SU-DHL-6 (cell line): ENCODE measurements around the gene KRT78.

ENCODE experiments used
- H2AFZ ChIP-seq: fragments of 200-600 bp; sonication (generic); 2 replicates; pipeline ENCODE4 v1.6.1; 2014; ENCODE audit warnings: low read depth, mild to moderate bottlenecking, moderate library complexity, mixed read lengths, antibody characterized with exemption, low read length; ENCODE audit not compliant: severe bottlenecking
- H3F3A ChIP-seq: fragments of 200-600 bp; shearing (Covaris generic); 2 replicates; pipeline ENCODE4 v1.6.0; 2016; ENCODE audit warnings: antibody characterized with exemption, mild to moderate bottlenecking; ENCODE audit not compliant: insufficient read depth
- H3K27ac ChIP-seq: fragments of 200-600 bp; sonication (generic); 2 replicates; pipeline ENCODE4 v1.5.1; 2016; ENCODE audit warnings: low read depth, mild to moderate bottlenecking, low read length, moderate library complexity, mixed read lengths
- H3K27me3 ChIP-seq: fragments of 200-600 bp; sonication (generic), shearing (Covaris generic); 2 replicates; pipeline ENCODE4 v1.6.0; 2014; ENCODE audit warnings: mild to moderate bottlenecking, low read length
- H3K36me3 ChIP-seq: fragments of 200-600 bp; sonication (generic); 2 replicates; pipeline ENCODE4 v1.6.1; 2014; ENCODE audit warnings: mild to moderate bottlenecking, low read length, mixed read lengths
- H3K4me2 ChIP-seq: fragments of 300-600, 200-600 bp; shearing (Covaris generic), sonication (generic); 2 replicates; pipeline ENCODE4 v1.6.0; 2014; ENCODE audit warnings: low read length, low read depth, mild to moderate bottlenecking; ENCODE audit not compliant: poor library complexity, severe bottlenecking
- H3K4me3 ChIP-seq: fragments of 200-600 bp; sonication (generic); 2 replicates; pipeline ENCODE4 v1.5.1; 2014; ENCODE audit warnings: antibody characterized with exemption, low read length, mild to moderate bottlenecking, mixed read lengths; ENCODE audit not compliant: insufficient read depth, poor library complexity, severe bottlenecking
- H3K79me2 ChIP-seq: fragments of 200-600 bp; sonication (generic); 2 replicates; pipeline ENCODE4 v1.6.1; 2014; ENCODE audit warnings: mild to moderate bottlenecking, low read length, moderate library complexity; ENCODE audit not compliant: insufficient read depth
- H3K9ac ChIP-seq: fragments of 200-600 bp; sonication (generic); 2 replicates; pipeline ENCODE4 v1.7.0; 2014; ENCODE audit warnings: mild to moderate bottlenecking, low read length
- H3K9me2 ChIP-seq: fragments of 200-600 bp; sonication (generic); replicated peaks from 2 replicates; pipeline ENCODE4 v1.6.1; 2014; ENCODE audit warnings: low read length; ENCODE audit not compliant: insufficient read depth
- H3K9me3 ChIP-seq: fragments of 200-600 bp; sonication (generic); 2 replicates; pipeline ENCODE4 v1.6.1; 2014; ENCODE audit warnings: low read length, mixed read lengths; ENCODE audit not compliant: insufficient read depth
- H4K20me1 ChIP-seq: fragments of 200-600 bp; sonication (generic); 2 replicates; pipeline ENCODE4 v1.6.1; 2014; ENCODE audit warnings: low read depth, mild to moderate bottlenecking, antibody characterized with exemption, low read length, moderate library complexity, mixed read lengths
- CTCF ChIP-seq: fragments of 200-600 bp; sonication (generic); IDR thresholded peaks from one replicate; pipeline ENCODE4 v1.5.1; 2017; ENCODE audit warnings: antibody characterized with exemption, mild to moderate bottlenecking, low read length, moderate library complexity; ENCODE audit not compliant: insufficient read depth, poor library complexity, severe bottlenecking
- EZH2phosphoT487 ChIP-seq: fragments of 200-600 bp; sonication (generic), shearing (Covaris generic); conservative IDR thresholded peaks from 2 replicates; pipeline ENCODE4 v1.6.1; 2018; ENCODE audit warnings: mild to moderate bottlenecking, antibody characterized with exemption, low read length, moderate library complexity, mixed read lengths

KRT78 gene

DNA sequence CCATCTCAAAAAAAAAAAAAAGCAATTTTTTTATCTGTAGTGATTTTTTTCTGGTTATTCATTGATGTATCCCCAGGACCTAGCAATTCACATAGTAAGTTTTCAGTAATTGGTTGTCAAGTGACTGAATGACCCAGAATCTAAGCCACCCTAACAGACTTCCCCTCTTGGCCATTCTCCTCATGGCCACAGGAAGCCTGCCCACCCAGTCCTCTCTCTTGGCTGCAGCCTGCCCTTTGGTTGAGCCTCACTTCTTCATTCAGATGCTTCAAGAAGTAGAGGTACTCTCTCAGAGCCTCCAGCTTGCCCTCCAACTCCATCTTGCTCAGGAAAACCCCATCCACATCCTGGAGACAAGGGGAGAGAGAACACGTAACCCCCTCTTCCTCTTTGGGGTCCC is 2.8 kb downstream of the KRT78 start:
- H3K27ac ChIP-seq, result no peak overlapping the region
- no peak overlapping the region for H3K4me3 ChIP-seq
- H3K4me2 ChIP-seq, result no peak overlapping the region
- H3K36me3 ChIP-seq, result no peaks in the 10 kb centered on the region
- H3K9ac ChIP-seq, result no peak overlapping the region
- no peak overlapping the region for H2AFZ ChIP-seq
- H3K9me3 ChIP-seq, result no peaks in the 10 kb centered on the region
- no peaks in the 10 kb centered on the region for H3K79me2 ChIP-seq
- no peaks in the 10 kb centered on the region for H3K27me3 ChIP-seq
- no peaks in the 10 kb centered on the region for H3F3A ChIP-seq
- no peaks in the 10 kb centered on the region for H3K9me2 ChIP-seq
- TF ChIP-seq EZH2phosphoT487 (no peak), CTCF (no peak)
- no peaks in the 10 kb centered on the region for H4K20me1 ChIP-seq

- no peaks in the 10 kb centered on the region for H3K9me2 ChIP-seq
- no peaks in the 10 kb centered on the region for H4K20me1 ChIP-seq
- H3K9ac ChIP-seq, result no peak overlapping the region
- H3K79me2 ChIP-seq, result no peaks in the 10 kb centered on the region
- H3K4me2 ChIP-seq, result no peak overlapping the region
- no peak overlapping the region for H3K27ac ChIP-seq
- no peak overlapping the region for H3K4me3 ChIP-seq
- H3K9me3 ChIP-seq, result no peaks in the 10 kb centered on the region
- TF ChIP-seq EZH2phosphoT487, result no peak
- TF ChIP-seq CTCF, result no peak
- no peaks in the 10 kb centered on the region for H3K27me3 ChIP-seq
- H3F3A ChIP-seq, result no peaks in the 10 kb centered on the region
- no peak overlapping the region for H2AFZ ChIP-seq
- H3K36me3 ChIP-seq, result no peaks in the 10 kb centered on the region
Observed at GRCh38 chr12:52844386-52844785, 4.4 kb downstream of the KRT78 start.

DNA sequence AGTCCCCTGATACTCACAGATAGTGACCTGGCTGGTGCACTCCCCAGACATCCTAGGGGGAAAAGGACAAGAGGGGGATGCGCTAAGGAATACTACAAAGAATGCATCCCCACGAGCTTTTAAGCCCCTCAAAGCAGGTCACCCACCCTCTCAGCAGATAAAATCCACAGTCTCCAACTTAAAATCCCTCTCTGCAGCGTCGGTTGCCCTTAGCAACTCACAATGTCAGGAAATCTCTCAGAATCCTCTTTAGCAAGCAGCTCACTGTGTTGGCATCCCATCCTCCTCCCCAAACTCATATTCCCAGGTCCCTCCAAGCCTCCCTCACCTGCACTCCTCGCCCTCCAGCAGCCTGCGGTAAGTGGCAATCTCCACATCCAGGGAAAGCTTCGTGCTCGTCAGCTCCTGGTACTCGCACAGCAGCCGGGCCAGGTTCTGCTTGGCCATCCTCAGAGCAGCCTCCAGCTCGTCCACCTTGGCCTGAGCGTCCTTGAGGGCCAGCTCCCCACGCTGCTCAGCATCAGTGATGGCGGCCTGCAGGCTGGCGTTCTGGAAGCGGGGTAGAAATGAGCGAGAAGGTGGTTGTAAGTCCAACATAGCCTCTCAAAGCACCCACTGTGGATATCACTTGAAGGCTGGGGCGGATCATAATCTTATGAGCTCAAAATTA is 9.2 kb downstream of the KRT78 start:
- Histone ChIP-seq H3K4me3 (no peak overlapping the region), H3F3A (no peaks in the 10 kb centered on the region), H4K20me1 (no peaks in the 10 kb centered on the region), H3K79me2 (no peaks in the 10 kb centered on the region), H3K9me2 (no peaks in the 10 kb centered on the region), H3K4me2 (no peak overlapping the region), H3K27ac (no peak overlapping the region), H3K9ac (no peak overlapping the region), H3K9me3 (no peaks in the 10 kb centered on the region), H3K36me3 (no peaks in the 10 kb centered on the region), H2AFZ (no peak overlapping the region), H3K27me3 (no peaks in the 10 kb centered on the region)
- TF ChIP-seq CTCF (no peak), EZH2phosphoT487 (no peak)
